CD4-positive, alpha-beta memory T cell (primary cell): ENCODE data around the gene TNPO3. TPM values are rescaled to one million over a fixed set of nuclear protein-coding genes. Genes with fewer than 3 reads are reported as not detected.

Experiments
- CTCF ChIA-PET: fragments of 350-600 bp; sonication (Branson Sonifier 250); formaldehyde crosslinking; loops from one replicate; lab custom pipeline; 2021; ENCODE audit warnings: inconsistent platforms; ENCODE audit not compliant: partially characterized antibody; lab: Charles Lee
- POLR2A ChIA-PET: fragments of 350-600 bp; sonication (Branson Sonifier 250); formaldehyde crosslinking; loops from one replicate; lab custom pipeline; 2021; ENCODE audit not compliant: partially characterized antibody; lab: Charles Lee
- DNase-seq, 5 donors: peaks; one replicate each; pipeline versions ENCODE4 v3.0.0 to v3.0.0-alpha.2; 2020 to 2022; ENCODE audit warnings: mixed read lengths in 1 of 5
- H3K27ac ChIP-seq: one replicate; pipeline ENCODE4 v1.7.0; 2013; ENCODE audit warnings: low read depth, low read length
- H3K27me3 ChIP-seq: 2 replicates; pipeline ENCODE4 v1.7.0; 2013; ENCODE audit warnings: mild to moderate bottlenecking, low read length, moderate library complexity; ENCODE audit not compliant: insufficient read depth
- H3K36me3 ChIP-seq: 2 replicates; pipeline ENCODE4 v1.7.0; 2013; ENCODE audit warnings: mild to moderate bottlenecking, low read length, moderate library complexity; ENCODE audit not compliant: insufficient read depth
- H3K4me1 ChIP-seq: 2 replicates; pipeline ENCODE4 v1.7.0; 2013; ENCODE audit warnings: mild to moderate bottlenecking, low read length, moderate library complexity; ENCODE audit not compliant: insufficient read depth
- H3K4me3 ChIP-seq, 2 donors: one replicate each; pipeline ENCODE4 v1.7.0; 2013; ENCODE audit warnings: low read length in 2 of 2, mild to moderate bottlenecking in 1 of 2
- H3K9me3 ChIP-seq, 2 donors: one replicate each; pipeline ENCODE4 v1.7.0; 2013; ENCODE audit warnings: low read length in 2 of 2, control low read depth in 1 of 2; ENCODE audit not compliant: control insufficient read depth in 1 of 2
- H3K27ac Mint-ChIP-seq, 7 donors: one replicate each; pipeline ENCODE4 v1.8.0; 2020 to 2021; ENCODE audit warnings: mixed read lengths in 7 of 7, mild to moderate bottlenecking in 6 of 7, inconsistent platforms in 3 of 7, moderate library complexity in 3 of 7
- H3K27me3 Mint-ChIP-seq, 2 donors: one replicate each; pipeline ENCODE4 v1.8.0; 2020 to 2021; ENCODE audit warnings: mixed read lengths in 2 of 2
- H3K36me3 Mint-ChIP-seq, 2 donors: one replicate each; pipeline ENCODE4 v1.8.0; 2020 to 2021; ENCODE audit warnings: mixed read lengths in 2 of 2, inconsistent platforms in 1 of 2, mild to moderate bottlenecking in 1 of 2
- H3K4me1 Mint-ChIP-seq, 4 donors: one replicate each; pipeline ENCODE4 v1.8.0; 2020 to 2021; ENCODE audit warnings: mixed read lengths in 4 of 4, mild to moderate bottlenecking in 1 of 4
- H3K4me3 Mint-ChIP-seq, 8 donors: one replicate each; pipeline ENCODE4 v1.8.0; 2020 to 2021; ENCODE audit warnings: mixed read lengths in 8 of 8, mild to moderate bottlenecking in 7 of 8, moderate library complexity in 6 of 8, inconsistent platforms in 3 of 8
- H3K9me3 Mint-ChIP-seq, 8 donors: one replicate each; pipeline ENCODE4 v1.8.0; 2020 to 2021; ENCODE audit warnings: mixed read lengths in 8 of 8, mild to moderate bottlenecking in 5 of 8, inconsistent platforms in 3 of 8, moderate library complexity in 1 of 8
- intact Hi-C: fragments of 100-400 bp; cut with micrococcal nuclease; formaldehyde crosslinking; loops from one replicate; pipeline ENCODE4 v1.15.1; 2023
- polyA plus RNA-seq, 2 donors: library from polyadenylated mRNA; unstranded; fragments of 300-500 nt; fragmentation: Illumina TruSeq; gene quantifications; one replicate each; pipeline ENCODE4 v1.2.3, GENCODE V29; 2021
- total RNA-seq, 2 experiments: library from RNA; stranded (reverse); gene quantifications; one replicate each; pipeline ENCODE4 v1.2.3, GENCODE V29; 2021

Gene TNPO3
- total and polyA plus RNA-seq, 4 experiments from 2014 or later = 34.4 to 44.5 (median 41.4) TPM

GRCh38 chr7:128935342-128935730 lies 119.6 kb downstream of the TNPO3 start:
- H3K4me1 Mint-ChIP-seq = peaks cover 20 to 57% (median 35%) of the 10 kb centered on the region in 4 donors
- H3K4me3 Mint-ChIP-seq = peak overlapping the region in 1 of 8 donors; percentile 29
- Histone ChIP-seq H3K9me3 (no peaks in the 10 kb centered on the region), H3K27me3 (no peaks in the 10 kb centered on the region), H3K4me1 (peaks cover 39% of the 10 kb centered on the region), H3K36me3 (no peaks in the 10 kb centered on the region), H3K4me3 (no peak overlapping the region), H3K27ac (no peak overlapping the region)
- peaks cover 0 to 3% of the 10 kb centered on the region in 2 donors for H3K27me3 Mint-ChIP-seq
- intact Hi-C loops = no loop called here
- H3K36me3 Mint-ChIP-seq = peaks cover 0 to 4% of the 10 kb centered on the region in 2 donors
- DNase-seq = no peak
- POLR2A ChIA-PET = interaction anchor here (2.9 kb wide), 1 partner anchor 12 kb away, joined by 10 read pairs; no protein-coding TSS in a partner anchor
- H3K27ac Mint-ChIP-seq = no peak overlapping the region
- no peaks in the 10 kb centered on the region for H3K9me3 Mint-ChIP-seq
- CTCF ChIA-PET = no interaction called here

- intact Hi-C loops = no loop called here
- no peaks in the 10 kb centered on the region for H3K9me3 Mint-ChIP-seq
- Histone ChIP-seq H3K36me3 (no peaks in the 10 kb centered on the region), H3K9me3 (no peaks in the 10 kb centered on the region), H3K4me3 (no peak overlapping the region), H3K4me1 (peaks cover 32% of the 10 kb centered on the region), H3K27ac (no peak overlapping the region), H3K27me3 (no peaks in the 10 kb centered on the region)
- peak overlapping the region in 1 of 8 donors; percentile 29 for H3K4me3 Mint-ChIP-seq
- H3K27me3 Mint-ChIP-seq = peaks cover 0 to 3% of the 10 kb centered on the region in 2 donors
- no peak for DNase-seq
- CTCF ChIA-PET = no interaction called here
- H3K27ac Mint-ChIP-seq = no peak overlapping the region
- H3K4me1 Mint-ChIP-seq = peaks cover 20 to 50% (median 31%) of the 10 kb centered on the region in 4 donors
- POLR2A ChIA-PET = interaction anchor here (2.9 kb wide), 1 partner anchor 13 kb away, joined by 10 read pairs; no protein-coding TSS in a partner anchor
- H3K36me3 Mint-ChIP-seq = peaks cover 0 to 4% of the 10 kb centered on the region in 2 donors
These were observed 120.3 kb downstream of the TNPO3 start for GRCh38 chr7:128934361-128935341.

GRCh38 chr7:128933180-128933891 lies 121.6 kb downstream of the TNPO3 start:
- Mint-ChIP-seq H3K4me1 (peaks cover 15 to 41% (median 23%) of the 10 kb centered on the region in 4 donors), H3K27ac (peak overlapping the region; percentile 63 to 94 (median 89)), H3K4me3 (peak overlapping the region; percentile 57 to 95 (median 88)), H3K9me3 (no peaks in the 10 kb centered on the region), H3K36me3 (no peaks in the 10 kb centered on the region), H3K27me3 (peaks cover 0 to 3% of the 10 kb centered on the region in 2 donors)
- H3K9me3 ChIP-seq = no peaks in the 10 kb centered on the region
- H3K4me1 ChIP-seq = peaks cover 25% of the 10 kb centered on the region
- H3K36me3 ChIP-seq = no peaks in the 10 kb centered on the region
- no peaks in the 10 kb centered on the region for H3K27me3 ChIP-seq
- DNase-seq = peak; percentile 45 to 64 (median 58)
- POLR2A ChIA-PET = interaction anchor here (0.6 to 2.9 kb wide), 6 partner anchors 8 to 194 kb away, joined by 3 to 10 read pairs (median 4); partner anchors contain the start of genes CALU and TNPO3
- CTCF ChIA-PET = interaction anchor here (0.8 to 2.0 kb wide), 4 partner anchors 13 to 158 kb away, joined by 3 to 5 read pairs (median 4); no protein-coding TSS in a partner anchor
- peak overlapping the region in 1 of 2 donors; percentile 26 for H3K4me3 ChIP-seq
- peak overlapping the region; percentile 35 for H3K27ac ChIP-seq
- intact Hi-C loops = loop anchor here (1.0 kb wide), 1 partner anchor 29 kb away; no protein-coding TSS in a partner anchor

- Mint-ChIP-seq H3K27ac (peak overlapping the region in 5 of 7 donors; percentile 53 to 94 (median 81)), H3K4me3 (peak overlapping the region in 7 of 8 donors; percentile 80 to 95 (median 89)), H3K4me1 (peaks cover 15 to 41% (median 23%) of the 10 kb centered on the region in 4 donors), H3K27me3 (peaks cover 0 to 3% of the 10 kb centered on the region in 2 donors), H3K9me3 (no peaks in the 10 kb centered on the region), H3K36me3 (no peaks in the 10 kb centered on the region)
- Histone ChIP-seq H3K9me3 (no peaks in the 10 kb centered on the region), H3K27ac (peak overlapping the region; percentile 35), H3K36me3 (no peaks in the 10 kb centered on the region), H3K27me3 (no peaks in the 10 kb centered on the region), H3K4me3 (peak overlapping the region in 1 of 2 donors; percentile 26), H3K4me1 (peaks cover 25% of the 10 kb centered on the region)
- no peak for DNase-seq
- ChIA-PET POLR2A (interaction anchor here (0.6 to 2.9 kb wide), 6 partner anchors 8 to 194 kb away, joined by 3 to 10 read pairs (median 4); partner anchors contain the start of genes CALU and TNPO3), CTCF (interaction anchor here (0.8 to 2.0 kb wide), 4 partner anchors 14 to 159 kb away, joined by 3 to 5 read pairs (median 4); no protein-coding TSS in a partner anchor)
- intact Hi-C loops = loop anchor here (1.0 kb wide), 1 partner anchor 29 kb away; no protein-coding TSS in a partner anchor
These were observed 122.1 kb downstream of the TNPO3 start for GRCh38 chr7:128932862-128933179.

GRCh38 chr7:128931965-128932861 lies 122.7 kb downstream of the TNPO3 start:
- no peak for DNase-seq
- Mint-ChIP-seq H3K27ac (no peak overlapping the region), H3K27me3 (peaks cover 0 to 2% of the 10 kb centered on the region in 2 donors), H3K4me3 (peak overlapping the region in 4 of 8 donors; percentile 5 to 89 (median 64)), H3K4me1 (peaks cover 13 to 37% (median 20%) of the 10 kb centered on the region in 4 donors), H3K36me3 (no peaks in the 10 kb centered on the region), H3K9me3 (no peaks in the 10 kb centered on the region)
- no peaks in the 10 kb centered on the region for H3K36me3 ChIP-seq
- no peak overlapping the region for H3K27ac ChIP-seq
- no peaks in the 10 kb centered on the region for H3K27me3 ChIP-seq
- POLR2A ChIA-PET = interaction anchor here (0.6 to 2.9 kb wide), 6 partner anchors 9 to 193 kb away, joined by 3 to 10 read pairs (median 4); partner anchors contain the start of genes CALU and TNPO3
- CTCF ChIA-PET = interaction anchor here (1.5 to 2.0 kb wide), 2 partner anchors 29 to 35 kb away, joined by 4 to 5 read pairs; no protein-coding TSS in a partner anchor
- intact Hi-C loops = no loop called here
- H3K4me3 ChIP-seq = peak overlapping the region in 1 of 2 donors; percentile 26
- no peaks in the 10 kb centered on the region for H3K9me3 ChIP-seq
- peaks cover 21% of the 10 kb centered on the region for H3K4me1 ChIP-seq

GRCh38 chr7:128931190-128931798 lies 123.6 kb downstream of the TNPO3 start:
- H3K27me3 ChIP-seq = no peaks in the 10 kb centered on the region
- H3K27ac Mint-ChIP-seq = no peak overlapping the region
- H3K9me3 ChIP-seq = no peaks in the 10 kb centered on the region
- H3K9me3 Mint-ChIP-seq = no peaks in the 10 kb centered on the region
- peaks cover 9 to 31% (median 16%) of the 10 kb centered on the region in 4 donors for H3K4me1 Mint-ChIP-seq
- POLR2A ChIA-PET = no interaction called here
- H3K36me3 Mint-ChIP-seq = no peaks in the 10 kb centered on the region
- intact Hi-C loops = no loop called here
- H3K4me3 Mint-ChIP-seq = no peak overlapping the region
- no peaks in the 10 kb centered on the region for H3K36me3 ChIP-seq
- no peak overlapping the region for H3K4me3 ChIP-seq
- CTCF ChIA-PET = no interaction called here
- DNase-seq = no peak
- peaks cover 21% of the 10 kb centered on the region for H3K4me1 ChIP-seq
- no peak overlapping the region for H3K27ac ChIP-seq
- no peaks in the 10 kb centered on the region for H3K27me3 Mint-ChIP-seq
